Keratinocyte (primary cell): Measurements from ENCODE around the gene TEDC2. TPM values are rescaled to one million over a fixed set of nuclear protein-coding genes. Genes with fewer than 3 reads are reported as not detected.

ENCODE experiments used
- DNase-seq: peaks from one replicate; pipeline ENCODE4 v3.0.0-alpha.2; 2011; ENCODE audit warnings: low read depth, missing footprints, low spot score
- FAIRE-seq: peaks from 2 replicates; lab custom pipeline; 2011; peaks lifted over from hg19 to GRCh38; lab: Jason Lieb, UNC
- H2AFZ ChIP-seq: 2 replicates; pipeline ENCODE4 v1.6.0; 2012; ENCODE audit warnings: low read length, control low read depth, inconsistent platforms; ENCODE audit not compliant: control insufficient read depth
- H3K27ac ChIP-seq: 2 replicates; pipeline ENCODE4 v1.5.1; 2011; ENCODE audit warnings: low read length; ENCODE audit not compliant: control insufficient read depth, insufficient read depth
- H3K27me3 ChIP-seq: 3 replicates; pipeline ENCODE4 v1.6.0; 2011; ENCODE audit warnings: low read length; ENCODE audit not compliant: control insufficient read depth, insufficient read depth; ENCODE audit errors: extremely low read depth
- H3K36me3 ChIP-seq, 2 experiments: 2 replicates in 1 of 2; 3 replicates in 1 of 2; pipeline ENCODE4 v1.5.1; 2011; ENCODE audit warnings: low read length in 2 of 2, mild to moderate bottlenecking in 1 of 2; ENCODE audit not compliant: control insufficient read depth in 2 of 2, insufficient read depth in 2 of 2; ENCODE audit errors: extremely low read depth in 1 of 2
- H3K4me1 ChIP-seq: 3 replicates; pipeline ENCODE4 v1.5.1; 2011; ENCODE audit warnings: low read length; ENCODE audit not compliant: control insufficient read depth, insufficient read depth; ENCODE audit errors: extremely low read depth
- H3K4me2 ChIP-seq: 3 replicates; pipeline ENCODE4 v1.6.0; 2011; ENCODE audit warnings: low read depth, low read length; ENCODE audit not compliant: control insufficient read depth, insufficient read depth; ENCODE audit errors: extremely low read depth
- H3K4me3 ChIP-seq, 3 experiments: fragments of 200-600 bp in 1 of 3; sonication (generic) in 1 of 3; 2 replicates in 2 of 3; 3 replicates in 1 of 3; pipeline ENCODE4 v1.5.1; 2011 to 2016; ENCODE audit warnings: low read length in 3 of 3, mild to moderate bottlenecking in 3 of 3, control low read depth in 2 of 3, inconsistent platforms in 1 of 3, low read depth in 1 of 3, mixed read lengths in 1 of 3, mixed run types in 1 of 3, moderate library complexity in 1 of 3; ENCODE audit not compliant: control insufficient read depth in 2 of 3, insufficient read depth in 2 of 3; ENCODE audit errors: extremely low read depth in 1 of 3
- H3K79me2 ChIP-seq: 2 replicates; pipeline ENCODE4 v1.6.0; 2012; ENCODE audit warnings: low read length; ENCODE audit not compliant: control insufficient read depth, insufficient read depth
- H3K9ac ChIP-seq: 3 replicates; pipeline ENCODE4 v1.6.0; 2011; ENCODE audit warnings: low read length; ENCODE audit not compliant: control insufficient read depth, insufficient read depth; ENCODE audit errors: extremely low read depth
- H3K9me1 ChIP-seq: 3 replicates; pipeline ENCODE4 v1.6.0; 2011; ENCODE audit warnings: low read length; ENCODE audit not compliant: control insufficient read depth, insufficient read depth; ENCODE audit errors: extremely low read depth
- H3K9me3 ChIP-seq: 2 replicates; pipeline ENCODE4 v1.5.1; 2012; ENCODE audit warnings: low read depth, low read length; ENCODE audit not compliant: control insufficient read depth
- H4K20me1 ChIP-seq: 3 replicates; pipeline ENCODE4 v1.6.0; 2011; ENCODE audit warnings: low read length; ENCODE audit not compliant: control insufficient read depth, insufficient read depth; ENCODE audit errors: extremely low read depth
- EZH2 ChIP-seq: IDR thresholded peaks from one replicate; pipeline ENCODE4 v1.6.1; 2012; ENCODE audit warnings: inconsistent platforms, mild to moderate bottlenecking, low read length, moderate library complexity
- dilution Hi-C: fragments of 300-500 bp; cut with MboI; formaldehyde crosslinking; loops from one replicate; pipeline ENCODE4 v1.7.0; 2020; ENCODE audit warnings: low sequenced_read_pairs; ENCODE audit not compliant: extremely low pct_ligation_motif_present
- polyA plus RNA-seq, 5 experiments: library from polyadenylated mRNA; depleted of rRNA in 3 of 5; stranded (reverse) in 3 of 5; stranded (forward) in 1 of 5; unstranded in 1 of 5; fragments of >200 nt; gene quantifications; 1 replicate in 1 of 5; 2 replicates in 3 of 5; 3 replicates in 1 of 5; pipeline versions ENCODE4 v1.2.1 to v1.2.3, GENCODE V29; 2011 to 2012; ENCODE audit warnings: missing spikeins in 2 of 5, low read depth in 1 of 5, low replicate concordance in 1 of 5
- TF ChIP-seq, protein P1 (sequence below), 3 experiments: IDR thresholded peaks in 1 of 3; conservative IDR thresholded peaks in 1 of 3; optimal IDR thresholded peaks in 1 of 3; 2 replicates in 2 of 3; 3 replicates in 1 of 3; pipeline versions ENCODE3 to v1.5.1; 2011; ENCODE audit warnings: low read length in 3 of 3, mild to moderate bottlenecking in 3 of 3, moderate library complexity in 2 of 3, control low read depth in 1 of 3, inconsistent platforms in 1 of 3; ENCODE audit not compliant: insufficient read depth in 2 of 3; ENCODE audit errors: extremely low read depth in 1 of 3

TEDC2 gene
- polyA plus RNA-seq, 1 donor (not counting 4 experiments of a cell fraction or from before 2014, with no cell fraction given), result 2.7 TPM

DNA sequence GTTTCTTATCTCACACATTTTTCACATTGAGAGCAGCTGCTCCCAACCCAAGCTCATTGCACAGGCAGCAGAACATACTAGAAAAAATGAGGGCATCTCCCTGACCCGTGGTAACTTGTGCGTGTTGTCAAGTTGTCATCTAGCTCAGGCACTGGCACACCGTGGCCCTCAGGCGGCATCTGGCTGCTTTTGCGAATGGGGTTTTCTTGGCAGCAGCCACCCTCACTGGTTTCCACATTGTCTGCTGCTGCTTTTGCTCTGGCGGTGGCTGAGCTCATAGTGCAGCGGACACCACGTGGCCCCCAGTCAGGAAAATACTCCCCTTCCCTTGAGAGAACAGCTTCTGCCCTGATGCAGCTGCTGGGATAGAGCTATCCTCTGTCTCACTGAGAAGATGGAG is 9.4 kb upstream of the TEDC2 start:
- peaks cover 18 to 39% of the 10 kb centered on the region in 2 experiments for H3K36me3 ChIP-seq
- no peaks in the 10 kb centered on the region for H3K4me1 ChIP-seq
- no peak for DNase-seq
- H3K9ac ChIP-seq, result no peak overlapping the region
- no peaks in the 10 kb centered on the region for H3K9me3 ChIP-seq
- dilution Hi-C loops, result no loop called here
- no peak for FAIRE-seq
- H3K79me2 ChIP-seq, result no peaks in the 10 kb centered on the region
- no peak for TF ChIP-seq EZH2
- TF ChIP-seq, protein P1, sequence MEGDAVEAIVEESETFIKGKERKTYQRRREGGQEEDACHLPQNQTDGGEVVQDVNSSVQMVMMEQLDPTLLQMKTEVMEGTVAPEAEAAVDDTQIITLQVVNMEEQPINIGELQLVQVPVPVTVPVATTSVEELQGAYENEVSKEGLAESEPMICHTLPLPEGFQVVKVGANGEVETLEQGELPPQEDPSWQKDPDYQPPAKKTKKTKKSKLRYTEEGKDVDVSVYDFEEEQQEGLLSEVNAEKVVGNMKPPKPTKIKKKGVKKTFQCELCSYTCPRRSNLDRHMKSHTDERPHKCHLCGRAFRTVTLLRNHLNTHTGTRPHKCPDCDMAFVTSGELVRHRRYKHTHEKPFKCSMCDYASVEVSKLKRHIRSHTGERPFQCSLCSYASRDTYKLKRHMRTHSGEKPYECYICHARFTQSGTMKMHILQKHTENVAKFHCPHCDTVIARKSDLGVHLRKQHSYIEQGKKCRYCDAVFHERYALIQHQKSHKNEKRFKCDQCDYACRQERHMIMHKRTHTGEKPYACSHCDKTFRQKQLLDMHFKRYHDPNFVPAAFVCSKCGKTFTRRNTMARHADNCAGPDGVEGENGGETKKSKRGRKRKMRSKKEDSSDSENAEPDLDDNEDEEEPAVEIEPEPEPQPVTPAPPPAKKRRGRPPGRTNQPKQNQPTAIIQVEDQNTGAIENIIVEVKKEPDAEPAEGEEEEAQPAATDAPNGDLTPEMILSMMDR (optimal IDR thresholded peaks at IDR 0.05 in 1 of 3, IDR thresholded peaks at IDR 0.05 in 1 of 3, conservative IDR thresholded peaks at IDR 0.05 in 1 of 3; ENCODE audit: extremely low read depth in 1 of 3, insufficient read depth in 2 of 3, low read length in 3 of 3), result no peak
- H3K4me3 ChIP-seq, result no peak overlapping the region
- H2AFZ ChIP-seq, result no peak overlapping the region
- no peaks in the 10 kb centered on the region for H3K27me3 ChIP-seq
- H3K4me2 ChIP-seq, result no peak overlapping the region
- H4K20me1 ChIP-seq, result peaks cover 4% of the 10 kb centered on the region
- no peaks in the 10 kb centered on the region for H3K9me1 ChIP-seq
- H3K27ac ChIP-seq, result no peak overlapping the region

DNA sequence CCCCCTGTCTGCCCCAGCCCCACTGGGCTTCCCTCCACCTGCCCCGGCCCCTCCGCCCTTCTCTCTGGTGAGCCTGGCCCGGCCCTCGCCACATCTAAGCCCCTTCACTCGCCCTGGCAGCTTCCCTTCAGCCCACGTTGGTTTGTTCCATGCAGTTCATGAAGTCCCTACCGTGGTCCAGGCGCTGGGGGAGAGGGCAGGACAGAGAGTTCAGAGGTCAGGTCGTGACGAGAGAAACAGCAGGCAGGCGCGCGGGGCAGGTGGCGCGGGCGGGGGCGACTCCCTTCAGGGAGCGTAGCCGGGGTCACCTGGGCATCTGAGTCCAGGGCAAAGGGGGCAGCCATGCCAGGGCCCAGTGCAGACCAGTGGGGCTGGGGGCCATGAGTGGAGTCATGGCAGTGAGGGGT is 8.9 kb upstream of the TEDC2 start:
- Histone ChIP-seq H3K9me3 (no peaks in the 10 kb centered on the region), H3K4me3 (no peak overlapping the region), H3K27me3 (no peaks in the 10 kb centered on the region), H3K4me1 (no peaks in the 10 kb centered on the region), H3K79me2 (no peaks in the 10 kb centered on the region), H3K27ac (no peak overlapping the region), H3K36me3 (peaks cover 17 to 38% of the 10 kb centered on the region in 2 experiments), H2AFZ (no peak overlapping the region), H3K4me2 (no peak overlapping the region), H4K20me1 (peaks cover 4% of the 10 kb centered on the region), H3K9me1 (no peaks in the 10 kb centered on the region), H3K9ac (no peak overlapping the region)
- dilution Hi-C loops, result no loop called here
- FAIRE-seq (no peak), DNase-seq (no peak)
- TF ChIP-seq, protein P1 (optimal IDR thresholded peaks at IDR 0.05 in 1 of 3, IDR thresholded peaks at IDR 0.05 in 1 of 3, conservative IDR thresholded peaks at IDR 0.05 in 1 of 3; ENCODE audit: extremely low read depth in 1 of 3, insufficient read depth in 2 of 3, low read length in 3 of 3), result no peak
- no peak for TF ChIP-seq EZH2
